ENCODE results near the gene AMD1. TPM values are rescaled to one million over a fixed set of nuclear protein-coding genes. Genes with fewer than 3 reads are reported as not detected.

Gene AMD1
- total and polyA plus RNA-seq, 3 donors from 2014 or later: 47.9 to 109 (median 85.6) TPM

DNA sequence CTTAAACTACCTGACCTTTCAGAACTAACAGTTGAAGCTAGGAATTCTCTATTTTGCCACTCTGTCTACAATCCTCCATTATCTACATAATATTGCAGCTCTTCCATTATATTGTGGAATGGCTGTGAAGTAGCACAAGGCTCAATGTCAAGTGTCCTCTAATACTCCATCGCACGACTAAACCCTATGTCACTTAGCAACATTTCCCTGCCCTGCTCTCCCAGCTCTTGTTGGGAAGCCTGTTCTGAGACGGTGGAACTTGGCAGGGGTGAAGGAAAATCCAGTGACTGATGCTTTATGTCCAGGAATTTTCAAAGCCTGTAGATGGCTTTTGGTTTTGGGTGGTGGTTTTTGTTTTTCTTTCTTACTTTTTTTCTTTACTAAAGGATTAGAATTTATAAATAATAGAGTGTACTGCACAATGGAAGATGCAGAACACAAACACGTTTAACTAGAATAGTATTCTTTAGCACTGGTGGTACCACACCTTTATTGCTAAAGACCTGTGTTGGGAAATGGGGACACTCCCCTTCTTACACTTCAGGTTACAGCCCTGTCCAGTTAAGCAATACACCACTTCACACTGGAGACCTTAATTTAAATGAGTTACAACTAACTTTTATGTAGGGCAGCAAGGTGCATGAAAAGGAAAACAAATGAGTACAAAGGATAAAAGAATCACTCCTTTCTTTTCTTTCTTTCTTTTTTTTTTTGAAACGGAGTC lies 20.7 kb upstream of the AMD1 start:
- Histone ChIP-seq H3K4me1 (no peaks in the 10 kb centered on the region), H3K27ac (no peak overlapping the region), H3K36me3 (ENCODE audit: low read depth, missing control alignments) (no peaks in the 10 kb centered on the region), H3K27me3 (no peaks in the 10 kb centered on the region), H3K4me3 (no peak overlapping the region), H3K9me3 (no peaks in the 10 kb centered on the region)
- TF ChIP-seq POLR2A (IDR thresholded peaks at IDR 0.05): no peak
- TF ChIP-seq, protein P1, sequence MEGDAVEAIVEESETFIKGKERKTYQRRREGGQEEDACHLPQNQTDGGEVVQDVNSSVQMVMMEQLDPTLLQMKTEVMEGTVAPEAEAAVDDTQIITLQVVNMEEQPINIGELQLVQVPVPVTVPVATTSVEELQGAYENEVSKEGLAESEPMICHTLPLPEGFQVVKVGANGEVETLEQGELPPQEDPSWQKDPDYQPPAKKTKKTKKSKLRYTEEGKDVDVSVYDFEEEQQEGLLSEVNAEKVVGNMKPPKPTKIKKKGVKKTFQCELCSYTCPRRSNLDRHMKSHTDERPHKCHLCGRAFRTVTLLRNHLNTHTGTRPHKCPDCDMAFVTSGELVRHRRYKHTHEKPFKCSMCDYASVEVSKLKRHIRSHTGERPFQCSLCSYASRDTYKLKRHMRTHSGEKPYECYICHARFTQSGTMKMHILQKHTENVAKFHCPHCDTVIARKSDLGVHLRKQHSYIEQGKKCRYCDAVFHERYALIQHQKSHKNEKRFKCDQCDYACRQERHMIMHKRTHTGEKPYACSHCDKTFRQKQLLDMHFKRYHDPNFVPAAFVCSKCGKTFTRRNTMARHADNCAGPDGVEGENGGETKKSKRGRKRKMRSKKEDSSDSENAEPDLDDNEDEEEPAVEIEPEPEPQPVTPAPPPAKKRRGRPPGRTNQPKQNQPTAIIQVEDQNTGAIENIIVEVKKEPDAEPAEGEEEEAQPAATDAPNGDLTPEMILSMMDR (IDR thresholded peaks at IDR 0.05): no peak
- intact Hi-C loops (cut with DNase I; ENCODE audit: low total_unique reads): no loop called here
- WGBS, 2 donors: 72 to 75% methylated on average over 5 of the region's 5 CpGs
- no peak for DNase-seq

DNA sequence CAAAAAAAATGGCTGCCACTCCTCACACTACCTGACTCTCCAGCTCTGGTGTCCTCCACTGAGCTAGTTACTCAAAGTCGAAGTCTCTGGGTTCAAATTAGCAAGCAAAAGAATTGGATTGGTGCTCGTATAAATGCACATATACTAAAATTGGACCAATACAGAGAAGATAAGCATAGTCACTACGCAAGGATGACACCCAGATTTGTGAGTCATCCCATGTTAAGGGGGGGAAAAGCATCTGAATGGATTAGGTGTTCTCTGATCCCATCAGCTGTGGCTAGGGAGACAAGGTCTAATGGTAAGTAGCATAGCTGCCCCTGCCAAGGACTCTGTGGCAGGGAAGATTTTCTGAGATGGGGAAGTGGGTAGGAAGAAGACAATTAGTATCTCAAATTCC lies 18.3 kb upstream of the AMD1 start:
- Histone ChIP-seq H3K4me1 (no peaks in the 10 kb centered on the region), H3K36me3 (ENCODE audit: low read depth, missing control alignments) (no peaks in the 10 kb centered on the region), H3K27ac (no peak overlapping the region), H3K27me3 (no peaks in the 10 kb centered on the region), H3K9me3 (no peaks in the 10 kb centered on the region), H3K4me3 (no peak overlapping the region)
- intact Hi-C loops (cut with DNase I; ENCODE audit: low total_unique reads): no loop called here
- TF ChIP-seq, protein P1 (IDR thresholded peaks at IDR 0.05): no peak
- TF ChIP-seq POLR2A (IDR thresholded peaks at IDR 0.05): no peak
- WGBS, 2 donors: 96 to 97% methylated on average over 3 of the region's 3 CpGs
- no peak for DNase-seq

DNA sequence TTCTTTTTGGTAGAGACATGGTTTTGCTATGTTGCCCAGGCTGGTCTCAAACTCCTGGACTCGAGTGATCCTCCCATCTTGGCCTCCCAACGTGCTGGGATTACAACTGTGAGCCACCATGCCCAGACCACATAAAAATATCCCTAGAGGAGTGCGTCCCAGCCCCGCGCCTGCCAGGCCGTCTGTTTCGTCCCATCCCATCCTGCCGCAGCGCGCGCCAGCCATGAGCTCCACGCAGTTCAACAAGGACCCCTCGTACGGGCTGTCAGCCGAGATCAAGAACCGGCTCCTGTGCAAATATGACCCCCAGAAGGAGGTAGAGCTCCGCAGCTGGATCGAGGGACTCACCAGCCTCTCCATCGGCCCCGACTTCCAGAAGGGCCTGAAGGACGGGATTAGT lies 16.6 kb upstream of the AMD1 start:
- H3K27ac ChIP-seq: no peak overlapping the region
- H3K27me3 ChIP-seq: no peaks in the 10 kb centered on the region
- TF ChIP-seq, protein P1 (IDR thresholded peaks at IDR 0.05): no peak
- TF ChIP-seq POLR2A (IDR thresholded peaks at IDR 0.05): no peak
- intact Hi-C loops (cut with DNase I; ENCODE audit: low total_unique reads): no loop called here
- no peaks in the 10 kb centered on the region for H3K9me3 ChIP-seq
- 73 to 86% methylated on average over 20 to 21 of the region's 21 CpGs for WGBS, 2 donors
- no peak for DNase-seq
- H3K4me1 ChIP-seq: no peaks in the 10 kb centered on the region
- H3K4me3 ChIP-seq: no peak overlapping the region
- H3K36me3 ChIP-seq (ENCODE audit: low read depth, missing control alignments): no peaks in the 10 kb centered on the region

DNA sequence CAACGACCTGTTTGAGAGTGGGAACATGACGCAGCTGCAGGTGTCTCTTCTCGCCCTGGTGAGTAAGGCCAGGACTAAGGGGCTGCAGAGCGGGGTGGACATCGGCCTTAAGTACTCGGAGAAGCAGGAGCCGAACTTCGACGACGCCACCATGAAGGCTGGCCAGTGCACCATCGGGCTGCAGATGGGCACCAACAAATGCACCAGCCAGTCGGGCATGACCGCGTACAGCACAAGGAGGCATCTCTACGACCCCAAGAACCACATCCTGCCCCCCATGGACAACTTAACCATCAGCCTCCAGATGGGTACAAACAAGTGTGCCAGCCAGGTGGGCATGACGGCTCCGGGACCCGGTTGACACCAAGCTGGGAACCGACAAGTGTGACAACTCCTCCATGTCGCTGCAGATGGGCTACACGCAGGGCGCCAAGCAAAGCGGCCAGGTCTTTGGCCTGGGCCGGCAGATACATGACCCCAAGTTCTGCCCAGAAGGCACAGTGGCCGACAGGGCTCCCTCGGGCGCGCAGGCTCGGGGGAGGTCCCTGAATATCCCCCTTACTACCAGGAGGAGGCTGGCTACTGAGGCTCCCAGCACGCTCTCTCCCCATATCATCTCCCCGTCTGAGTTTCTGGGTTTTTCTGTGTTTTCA lies 15.9 kb upstream of the AMD1 start:
- H3K9me3 ChIP-seq: no peaks in the 10 kb centered on the region
- TF ChIP-seq POLR2A (IDR thresholded peaks at IDR 0.05): no peak
- TF ChIP-seq, protein P1 (IDR thresholded peaks at IDR 0.05): no peak
- no peaks in the 10 kb centered on the region for H3K27me3 ChIP-seq
- no peak overlapping the region for H3K27ac ChIP-seq
- intact Hi-C loops (cut with DNase I; ENCODE audit: low total_unique reads): no loop called here
- H3K4me3 ChIP-seq: no peak overlapping the region
- whole genome bisulfite sequencing, 2 donors: 76 to 77% methylated on average over 28 to 31 of the region's 31 CpGs
- DNase-seq: no peak
- no peaks in the 10 kb centered on the region for H3K36me3 ChIP-seq (ENCODE audit: low read depth, missing control alignments)
- no peaks in the 10 kb centered on the region for H3K4me1 ChIP-seq

Data from testis (tissue), 3 donors.